GM21381 (cell line): ENCODE data around the gene PLAC8L1.
"Not testable (repeated sequence)": the region's sequence is repeated elsewhere in the genome, so short reads cannot be mapped to it uniquely, and the experiment has no call there.

ENCODE experiments used
- ATAC-seq: cut with Tn5 transposase; IDR thresholded peaks from one replicate; pipeline ENCODE4 v1.9.1; 2021; ENCODE audit warnings: mild to moderate bottlenecking, moderate library complexity; ENCODE audit not compliant: unreplicated experiment

Gene PLAC8L1

GRCh38 chr5:146105477-146105876 lies at the start of gene PLAC8L1:
PLAC8L1 (minus strand) TSS chr5:146105577; CDS start chr5:146104311, 1,266 bp downstream.
- no peak for ATAC-seq

- no peak for ATAC-seq
Measured at GRCh38 chr5:146151970-146152369, 46.6 kb upstream of the PLAC8L1 start.

GRCh38 chr5:146137967-146138403 lies 32.6 kb upstream of the PLAC8L1 start:
- no peak for ATAC-seq

- ATAC-seq = no peak
Measured at GRCh38 chr5:146130440-146131045, 25.2 kb upstream of the PLAC8L1 start.

GRCh38 chr5:146126068-146126467 lies 20.7 kb upstream of the PLAC8L1 start:
- no peak for ATAC-seq

- ATAC-seq = no peak
Measured at GRCh38 chr5:146124580-146124979, 19.2 kb upstream of the PLAC8L1 start.

GRCh38 chr5:146121451-146121850 lies 16.1 kb upstream of the PLAC8L1 start:
- ATAC-seq = not testable (repeated sequence)

GRCh38 chr5:146118322-146118721 lies 12.9 kb upstream of the PLAC8L1 start:
- no peak for ATAC-seq

- not testable (repeated sequence) for ATAC-seq
Measured at GRCh38 chr5:146117216-146117615, 11.8 kb upstream of the PLAC8L1 start.

GRCh38 chr5:146116361-146116760 lies 11.0 kb upstream of the PLAC8L1 start:
- ATAC-seq = no peak

GRCh38 chr5:146112476-146112875 lies 7.1 kb upstream of the PLAC8L1 start:
- ATAC-seq = no peak

- ATAC-seq = no peak
Measured at GRCh38 chr5:146111409-146111808, 6.0 kb upstream of the PLAC8L1 start.

- ATAC-seq = no peak
Measured at GRCh38 chr5:146109379-146109778, 4.0 kb upstream of the PLAC8L1 start.

- ATAC-seq = not testable (repeated sequence)
Measured at GRCh38 chr5:146108870-146109269, 3.5 kb upstream of the PLAC8L1 start.

GRCh38 chr5:146107901-146108300 lies 2.5 kb upstream of the PLAC8L1 start:
- ATAC-seq = no peak

- no peak for ATAC-seq
Measured at GRCh38 chr5:146103594-146103993, 1.8 kb downstream of the PLAC8L1 start.

GRCh38 chr5:146101646-146102045 lies 3.7 kb downstream of the PLAC8L1 start:
- ATAC-seq = no peak

- no peak for ATAC-seq
Measured at GRCh38 chr5:146098047-146098446, 7.3 kb downstream of the PLAC8L1 start.

- no peak for ATAC-seq
Measured at GRCh38 chr5:146091881-146092280, 13.5 kb downstream of the PLAC8L1 start.

GRCh38 chr5:146089287-146089686 lies 16.1 kb downstream of the PLAC8L1 start:
- no peak for ATAC-seq

GRCh38 chr5:146088098-146088497 lies 17.3 kb downstream of the PLAC8L1 start:
- no peak for ATAC-seq

- no peak for ATAC-seq
Measured at GRCh38 chr5:146084376-146084775, 21.0 kb downstream of the PLAC8L1 start.

GRCh38 chr5:146082798-146083197 lies 22.6 kb downstream of the PLAC8L1 start:
- ATAC-seq = peak; percentile 89
